DND-41 (cell line): Measurements from ENCODE around the gene ANGEL2.

Experiments used
- ATAC-seq: fragments of 200-7000 bp; cut with Tn5 transposase; 3 replicates; pipeline ENCODE4 v1.9.1; 2021; ENCODE audit warnings: low read depth; ENCODE audit not compliant: insufficient read depth
- DNase-seq: peaks from one replicate; pipeline ENCODE4 v3.0.0-alpha.2; 2020
- H2AFZ ChIP-seq: 2 replicates; pipeline ENCODE4 v1.6.0; 2012; ENCODE audit warnings: low read depth, low read length
- H3K27ac ChIP-seq: 2 replicates; pipeline ENCODE4 v1.5.1; 2012; ENCODE audit warnings: low read length, inconsistent platforms
- H3K27me3 ChIP-seq: fragments of 200-600 bp; sonication (generic); 2 replicates; pipeline ENCODE4 v1.6.0; 2012; ENCODE audit warnings: low read length, mild to moderate bottlenecking, inconsistent platforms; ENCODE audit not compliant: insufficient read depth, poor library complexity
- H3K36me3 ChIP-seq: 2 replicates; pipeline ENCODE4 v1.5.1; 2012; ENCODE audit warnings: low read length, inconsistent platforms; ENCODE audit not compliant: insufficient read depth
- H3K4me1 ChIP-seq: 2 replicates; pipeline ENCODE4 v1.5.1; 2012; ENCODE audit warnings: mild to moderate bottlenecking, low read length; ENCODE audit not compliant: insufficient read depth
- H3K4me2 ChIP-seq: 2 replicates; pipeline ENCODE4 v1.6.0; 2012; ENCODE audit warnings: mild to moderate bottlenecking, moderate library complexity, low read length, inconsistent platforms; ENCODE audit not compliant: insufficient read depth
- H3K4me3 ChIP-seq, 2 experiments: fragments of 200-600 bp in 1 of 2; shearing (Covaris generic) in 1 of 2; 2 replicates each; pipeline ENCODE4 v1.5.1; 2012 to 2016; ENCODE audit warnings: inconsistent platforms in 2 of 2, low read length in 2 of 2, mild to moderate bottlenecking in 2 of 2, low read depth in 1 of 2, moderate library complexity in 1 of 2
- H3K79me2 ChIP-seq: 2 replicates; pipeline ENCODE4 v1.6.0; 2012; ENCODE audit warnings: low read length, inconsistent platforms; ENCODE audit not compliant: insufficient read depth
- H3K9ac ChIP-seq: 2 replicates; pipeline ENCODE4 v1.6.0; 2012; ENCODE audit warnings: low read depth, mild to moderate bottlenecking, inconsistent platforms, low read length, moderate library complexity
- H3K9me3 ChIP-seq: 2 replicates; pipeline ENCODE4 v1.5.1; 2012; ENCODE audit warnings: low read length, moderate library complexity, mild to moderate bottlenecking, inconsistent platforms; ENCODE audit not compliant: insufficient read depth, severe bottlenecking
- H4K20me1 ChIP-seq: 2 replicates; pipeline ENCODE4 v1.6.0; 2012; ENCODE audit warnings: low read length; ENCODE audit not compliant: insufficient read depth
- CTCF ChIP-seq: IDR thresholded peaks from 2 replicates; pipeline ENCODE4 v1.5.1; 2012; ENCODE audit warnings: borderline replicate concordance, low read length, moderate library complexity, mild to moderate bottlenecking; ENCODE audit not compliant: poor library complexity, severe bottlenecking; ENCODE audit errors: extremely low read depth
- EZH2 ChIP-seq: IDR thresholded peaks from 3 replicates; pipeline ENCODE4 v1.6.1; 2012; ENCODE audit warnings: borderline replicate concordance, low read depth, mild to moderate bottlenecking, moderate library complexity, low read length, inconsistent platforms; ENCODE audit not compliant: severe bottlenecking

ANGEL2 gene, protein sequence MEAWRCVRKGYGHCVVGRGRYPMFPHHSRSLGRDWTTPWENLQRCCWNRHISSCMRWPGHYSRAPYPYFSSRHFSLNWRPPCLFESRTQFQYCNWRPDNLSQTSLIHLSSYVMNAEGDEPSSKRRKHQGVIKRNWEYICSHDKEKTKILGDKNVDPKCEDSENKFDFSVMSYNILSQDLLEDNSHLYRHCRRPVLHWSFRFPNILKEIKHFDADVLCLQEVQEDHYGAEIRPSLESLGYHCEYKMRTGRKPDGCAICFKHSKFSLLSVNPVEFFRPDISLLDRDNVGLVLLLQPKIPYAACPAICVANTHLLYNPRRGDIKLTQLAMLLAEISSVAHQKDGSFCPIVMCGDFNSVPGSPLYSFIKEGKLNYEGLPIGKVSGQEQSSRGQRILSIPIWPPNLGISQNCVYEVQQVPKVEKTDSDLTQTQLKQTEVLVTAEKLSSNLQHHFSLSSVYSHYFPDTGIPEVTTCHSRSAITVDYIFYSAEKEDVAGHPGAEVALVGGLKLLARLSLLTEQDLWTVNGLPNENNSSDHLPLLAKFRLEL

DNA sequence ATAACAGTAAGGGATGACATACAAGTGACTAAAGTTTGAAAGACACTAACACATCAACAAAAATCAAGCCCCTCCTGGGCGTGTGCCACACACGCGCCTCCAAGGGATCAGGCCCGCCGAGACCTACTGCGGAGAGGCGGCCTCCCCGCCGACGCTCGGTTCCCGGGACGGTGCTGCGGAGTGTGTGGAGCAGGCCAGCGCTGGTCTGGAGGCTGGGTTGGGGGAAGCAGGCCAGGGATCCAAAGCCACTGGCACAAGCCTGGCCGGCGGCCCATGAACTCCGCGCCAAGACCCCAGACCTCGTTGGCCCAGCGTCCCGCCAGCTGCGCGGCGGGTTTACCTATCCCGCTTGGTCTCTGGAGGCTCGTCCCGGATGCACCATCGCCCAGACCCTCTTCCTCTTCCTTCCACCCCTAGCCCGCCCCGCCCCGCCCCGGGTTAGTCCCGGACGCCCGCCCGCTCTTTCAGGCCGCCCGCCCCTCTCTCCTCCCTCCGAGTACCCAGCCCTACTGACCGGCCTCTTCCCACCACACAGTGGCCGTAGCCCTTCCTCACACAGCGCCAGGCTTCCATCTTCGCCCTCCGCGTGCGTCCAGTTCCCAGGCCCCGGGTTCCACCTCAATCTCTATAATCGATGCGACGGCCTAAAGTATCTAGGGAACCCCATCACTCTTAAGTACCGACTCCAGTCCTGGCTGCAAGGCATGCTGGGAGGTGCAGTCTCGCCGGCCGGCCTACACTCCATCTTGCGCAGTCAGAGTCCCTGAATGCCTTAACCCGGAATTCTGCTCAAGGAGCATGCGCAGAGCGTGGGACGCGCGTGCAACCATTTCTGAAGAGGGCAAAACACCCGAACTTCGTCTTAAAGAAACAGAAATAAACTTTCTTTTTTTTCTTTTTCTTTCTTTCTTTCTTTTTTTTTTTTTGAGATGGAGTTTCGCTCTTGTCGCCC lies at the start of gene ANGEL2:
ANGEL2 (minus strand) TSS at position 769 of the 952 bp plus-strand sequence; CDS start at position 573, 196 bp downstream.
- Histone ChIP-seq H3K9ac (peak within 1 kb of the TSS; percentile 83), H3K4me3 (peak within 1 kb of the TSS; percentile 60 to 88), H4K20me1 (no peaks in the 10 kb centered on the region), H3K9me3 (no peaks in the 10 kb centered on the region), H3K27me3 (no peaks in the 10 kb centered on the region), H3K36me3 (peaks cover 24% of the 10 kb centered on the region; the same call in 1 of the 2 replicates), H3K79me2 (peaks cover 49% of the 10 kb centered on the region), H3K4me2 (peak within 1 kb of the TSS; percentile 84), H3K4me1 (peaks cover 27% of the 10 kb centered on the region), H3K27ac (peak within 1 kb of the TSS; percentile 95), H2AFZ (peak within 1 kb of the TSS; percentile 92)
- TF ChIP-seq CTCF (no peak), EZH2 (no peak)
- DNase-seq (peak; percentile 97), ATAC-seq (peak; percentile 95)

DNA sequence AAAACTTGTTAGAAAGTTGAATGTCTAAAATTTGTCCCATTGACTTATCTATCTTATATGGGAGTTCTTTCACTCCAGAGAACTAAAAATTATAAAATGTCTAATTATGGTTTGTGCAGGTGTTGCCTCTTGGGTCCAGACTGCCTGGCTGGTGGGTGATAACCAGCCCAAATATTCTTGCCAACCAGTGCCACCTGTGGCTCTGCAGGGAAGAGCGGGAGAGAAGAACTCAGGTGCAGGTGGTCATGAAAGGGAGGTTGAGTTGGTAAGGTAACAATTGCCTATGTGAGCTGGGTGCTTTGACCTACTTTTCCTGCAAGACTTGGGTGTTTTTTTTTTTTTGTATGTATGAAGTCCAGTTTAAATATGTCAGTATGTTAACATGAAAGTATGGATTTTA lies 45.6 kb upstream of the ANGEL2 start:
- no peak for TF ChIP-seq EZH2
- peak; percentile 24 for TF ChIP-seq CTCF
- Histone ChIP-seq H3K9ac (no peak overlapping the region), H4K20me1 (no peaks in the 10 kb centered on the region; the same call in 1 of the 2 replicates), H3K4me3 (no peak overlapping the region), H3K4me2 (no peak overlapping the region), H3K4me1 (no peaks in the 10 kb centered on the region), H2AFZ (no peak overlapping the region), H3K79me2 (peaks cover 13% of the 10 kb centered on the region), H3K36me3 (no peaks in the 10 kb centered on the region), H3K27ac (no peak overlapping the region), H3K9me3 (no peaks in the 10 kb centered on the region), H3K27me3 (no peaks in the 10 kb centered on the region)
- no peak for DNase-seq
- ATAC-seq = no peak

DNA sequence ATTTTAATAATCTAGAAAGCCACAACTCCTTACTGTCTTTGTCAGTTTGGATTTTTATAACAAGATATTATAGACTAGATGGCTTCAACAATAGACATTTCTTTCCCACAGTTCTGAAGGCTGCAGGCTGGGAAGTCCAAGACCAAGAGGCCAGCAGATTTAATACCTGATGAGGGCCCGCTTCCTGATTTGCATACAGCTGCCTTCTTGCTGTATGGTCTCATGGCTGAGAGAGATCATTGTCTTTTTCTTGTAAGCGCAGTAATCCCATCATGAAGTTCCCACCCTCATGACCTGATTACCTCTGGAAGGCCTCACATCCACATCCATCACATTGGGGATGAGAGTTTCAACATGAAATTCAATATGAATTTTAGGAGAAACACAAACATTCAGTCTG lies 45.2 kb upstream of the ANGEL2 start:
- H2AFZ ChIP-seq = no peak overlapping the region
- no peaks in the 10 kb centered on the region for H3K4me1 ChIP-seq
- H3K9ac ChIP-seq = no peak overlapping the region
- H4K20me1 ChIP-seq = peaks cover 1% of the 10 kb centered on the region; the same call in 1 of the 2 replicates
- no peaks in the 10 kb centered on the region for H3K36me3 ChIP-seq
- no peaks in the 10 kb centered on the region for H3K27me3 ChIP-seq
- DNase-seq = no peak
- no peak for TF ChIP-seq EZH2
- no peak for TF ChIP-seq CTCF
- H3K4me3 ChIP-seq = no peak overlapping the region
- H3K27ac ChIP-seq = no peak overlapping the region
- H3K4me2 ChIP-seq = no peak overlapping the region
- peaks cover 17% of the 10 kb centered on the region for H3K79me2 ChIP-seq
- ATAC-seq = no peak
- H3K9me3 ChIP-seq = no peaks in the 10 kb centered on the region
